C1 segment of cervical spinal cord (tissue), 14 donors: ENCODE results near the gene VSTM1.
"Not testable (repeated sequence)": the region's sequence is repeated elsewhere in the genome, so short reads cannot be mapped to it uniquely, and the experiment has no call there.

ENCODE experiments used
- DNase-seq, 14 donors: peaks; one replicate each; lab custom pipeline; 2025; lab: John Stamatoyannopoulos, UW

The VSTM1 gene

GRCh38 chr19:54063350-54064116, at the start of gene VSTM1:
Gene VSTM1, minus strand, starts transcription at chr19:54063897. Its CDS starts 120 bp downstream, at chr19:54063777.
- no peak for DNase-seq

DNA sequence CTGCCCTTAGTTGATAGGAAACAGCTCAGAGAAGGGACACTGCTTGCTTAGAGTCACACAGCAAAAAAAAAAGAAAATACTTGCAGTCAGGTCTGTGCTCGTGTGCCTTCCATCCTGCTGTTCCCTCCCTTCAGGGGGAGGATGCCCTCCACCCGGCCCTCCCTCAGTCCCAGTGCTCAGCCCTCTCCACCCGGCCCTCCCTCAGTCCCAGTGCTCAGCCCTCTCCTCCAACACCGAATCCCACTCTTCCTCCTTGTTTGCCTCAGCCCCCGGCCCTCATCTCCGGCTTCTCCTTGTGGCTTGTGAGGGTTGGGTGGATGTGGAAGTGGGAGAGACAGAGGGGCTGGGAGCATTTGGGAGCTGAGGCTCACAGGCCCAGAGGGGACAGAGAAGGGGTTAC, 46.0 kb upstream of the VSTM1 start:
- DNase-seq = no peak

- DNase-seq = no peak
These were observed 44.8 kb upstream of the VSTM1 start for GRCh38 chr19:54108496-54108895.

DNA sequence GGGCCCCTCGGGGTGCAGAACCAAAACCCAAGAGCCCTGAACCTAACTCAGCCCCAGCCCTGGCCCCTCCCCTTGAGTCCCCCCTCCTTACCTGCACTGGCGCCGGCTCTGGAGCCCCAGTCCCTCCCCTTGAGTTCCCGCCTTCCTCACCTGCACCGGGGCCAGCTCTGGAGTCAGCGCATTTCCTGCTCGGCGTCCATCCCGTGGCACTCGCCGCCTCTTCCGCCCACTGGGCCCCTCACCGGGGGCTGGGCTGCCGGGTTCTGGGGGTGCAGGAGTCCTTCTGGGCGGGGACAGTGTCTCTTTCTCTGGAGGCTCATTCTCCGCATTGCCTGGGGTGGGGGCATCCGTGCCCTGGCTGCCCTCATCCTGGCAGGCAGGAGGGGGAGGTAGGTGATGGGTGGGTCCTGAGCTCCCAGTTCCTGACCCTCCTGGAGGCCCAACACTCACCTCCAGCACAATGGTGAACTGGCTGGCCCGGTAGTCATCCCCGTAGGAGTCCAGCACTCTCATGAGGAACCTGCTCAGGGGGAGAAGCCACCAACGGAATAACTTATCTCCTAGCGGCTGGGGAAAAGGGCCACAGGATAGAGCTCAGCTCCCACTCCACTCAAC, 44.3 kb upstream of the VSTM1 start:
- no peak for DNase-seq

DNA sequence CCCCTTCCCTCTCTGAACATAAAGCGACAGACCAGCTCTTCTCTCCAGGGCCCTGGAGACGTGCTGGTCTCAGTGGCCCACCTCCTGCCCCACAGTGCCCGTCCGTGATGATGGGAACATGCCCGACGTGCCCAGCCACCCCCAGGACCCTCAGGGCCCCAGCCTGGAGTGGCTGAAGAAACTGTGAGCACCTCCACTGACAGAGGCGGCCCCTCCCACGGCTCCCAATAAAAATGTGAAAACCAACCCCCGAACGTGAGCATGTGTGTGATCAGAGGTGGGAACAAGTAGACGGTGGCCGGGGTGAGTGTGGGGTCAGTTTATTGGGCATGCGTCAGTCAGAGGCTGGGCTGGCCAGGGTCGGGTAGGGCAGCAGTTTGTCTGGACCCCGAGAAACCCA, 43.0 kb upstream of the VSTM1 start:
- no peak for DNase-seq

GRCh38 chr19:54105796-54106195, 42.1 kb upstream of the VSTM1 start:
- DNase-seq = no peak

GRCh38 chr19:54104998-54105715, 41.5 kb upstream of the VSTM1 start:
- DNase-seq = no peak

DNA sequence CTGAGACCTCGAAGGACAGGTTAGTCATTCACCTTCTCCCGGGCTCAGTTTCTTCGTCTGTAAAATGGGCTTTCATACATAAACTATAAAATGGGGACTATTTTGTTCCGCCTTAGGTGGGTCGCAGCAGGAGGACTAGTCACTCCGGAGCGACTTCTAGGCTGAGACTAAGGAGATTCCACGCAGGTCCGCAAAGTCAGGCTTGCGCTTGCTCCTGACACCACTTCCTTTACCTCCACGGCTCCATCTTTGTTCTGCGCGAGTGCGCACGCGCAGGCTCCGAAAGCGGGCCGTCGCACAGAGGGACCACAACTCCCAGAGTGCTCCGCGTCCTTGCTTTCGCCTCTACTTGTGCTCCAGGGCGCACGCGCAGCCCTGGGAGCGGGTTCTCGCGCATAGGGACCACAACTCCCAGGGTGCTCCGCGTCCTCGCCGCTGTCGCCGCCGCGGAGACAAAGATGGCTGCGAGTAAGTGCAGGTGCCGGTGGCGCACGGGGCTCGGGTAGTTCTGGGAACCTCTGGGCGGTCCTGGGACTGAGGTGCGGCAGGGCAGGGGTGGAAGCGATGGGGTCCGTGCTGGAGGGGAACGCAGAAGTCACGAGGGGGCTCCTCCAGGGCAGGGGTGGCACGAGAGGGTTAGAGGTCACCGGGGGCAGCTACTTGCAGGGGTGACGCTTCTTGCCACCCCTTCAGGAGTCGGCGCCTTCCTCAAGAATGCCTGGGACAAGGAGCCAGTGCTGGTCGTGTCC, 38.9 kb upstream of the VSTM1 start, which contains the start of gene NDUFA3:
NDUFA3 (plus strand) TSS at position 435 of the 749 bp plus-strand sequence; CDS start at position 459, 24 bp downstream.
- peak; percentile 75 to 98 (median 96) for DNase-seq

GRCh38 chr19:54100561-54100960, 36.9 kb upstream of the VSTM1 start, which contains the start of gene OSCAR:
Gene OSCAR, minus strand, starts transcription at chr19:54100803. Its CDS starts 11 bp downstream, at chr19:54100792.
- DNase-seq = peak in 5 of 14 donors; percentile 5 to 37 (median 11)

- DNase-seq = not testable (repeated sequence)
These were observed 36.2 kb upstream of the VSTM1 start for GRCh38 chr19:54099903-54100255.

- DNase-seq = no peak
These were observed 35.6 kb upstream of the VSTM1 start for GRCh38 chr19:54099190-54099902.

- DNase-seq = no peak
These were observed 33.0 kb upstream of the VSTM1 start for GRCh38 chr19:54096617-54097106.

DNA sequence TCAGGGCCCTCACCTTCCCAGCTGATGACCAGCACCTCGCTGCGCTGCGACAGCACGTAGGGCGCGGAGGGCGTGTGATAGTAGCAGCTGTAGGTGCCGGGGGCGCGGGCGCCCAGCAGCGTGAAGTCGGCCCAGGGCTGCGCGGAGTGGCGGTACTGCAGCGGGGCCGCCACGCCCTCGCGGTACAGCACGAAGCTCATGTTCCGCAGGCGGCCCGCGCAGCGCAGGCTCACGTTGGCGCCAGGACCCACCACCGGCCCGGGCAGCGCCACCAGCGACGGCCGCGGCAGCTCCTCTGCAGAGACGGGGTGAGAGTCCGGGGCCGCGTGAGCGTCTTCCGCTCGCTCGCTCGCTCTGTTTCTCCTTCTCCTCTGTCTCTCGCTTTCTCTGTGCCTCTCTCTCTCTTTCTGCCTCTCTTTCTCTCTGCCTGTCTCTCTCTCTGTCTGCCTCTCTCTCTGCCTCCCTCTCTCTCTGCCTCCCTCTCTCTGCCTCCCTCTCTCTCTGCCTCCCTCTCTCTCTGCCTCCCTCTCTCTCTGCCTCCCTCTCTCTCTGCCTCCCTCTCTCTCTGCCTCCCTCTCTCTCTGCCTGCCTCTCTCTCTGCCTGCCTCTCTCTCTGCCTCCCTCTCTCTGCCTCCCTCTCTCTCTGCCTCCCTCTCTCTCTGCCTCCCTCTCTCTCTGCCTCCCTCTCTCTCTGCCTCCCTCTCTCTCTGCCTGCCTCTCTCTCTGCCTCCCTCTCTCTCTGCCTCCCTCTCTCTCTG, 32.3 kb upstream of the VSTM1 start:
- DNase-seq = not testable (repeated sequence)

DNA sequence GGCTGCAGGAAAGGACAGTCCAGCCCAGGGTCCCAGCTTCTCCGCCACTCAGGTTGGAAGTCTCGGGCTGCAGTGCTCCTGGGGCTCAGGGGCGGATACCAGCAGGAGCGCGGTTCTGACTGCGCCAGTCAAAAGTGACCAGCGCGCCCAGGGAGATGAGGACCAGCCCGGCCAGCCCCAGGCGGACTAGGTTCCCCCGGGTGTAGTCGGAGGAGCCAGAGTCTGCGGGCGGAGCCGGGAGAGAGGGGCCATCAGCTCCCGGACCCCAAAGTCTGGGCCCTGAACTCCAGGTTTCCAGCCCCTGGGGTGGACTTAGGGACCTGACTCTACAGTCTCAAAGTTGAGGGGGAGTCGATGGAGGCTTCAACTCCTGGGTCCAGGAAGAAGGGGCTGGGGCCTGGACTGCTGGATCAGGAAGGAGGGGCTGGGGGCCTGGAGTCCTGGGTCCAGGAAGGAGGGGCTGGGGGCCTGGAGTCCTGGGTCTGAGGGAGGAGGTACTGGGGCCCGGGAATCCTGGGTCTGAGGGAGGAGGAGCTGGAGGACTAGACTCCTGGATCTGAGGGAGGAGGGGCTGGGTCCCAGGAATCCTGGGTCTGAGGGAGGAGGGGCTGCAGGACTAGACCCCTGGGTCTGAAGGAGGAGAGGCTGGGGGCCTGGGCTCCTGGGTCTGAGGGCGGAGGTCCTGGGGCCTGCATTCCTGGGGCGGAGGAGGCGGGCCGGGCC, 31.6 kb upstream of the VSTM1 start:
- no peak for DNase-seq

DNA sequence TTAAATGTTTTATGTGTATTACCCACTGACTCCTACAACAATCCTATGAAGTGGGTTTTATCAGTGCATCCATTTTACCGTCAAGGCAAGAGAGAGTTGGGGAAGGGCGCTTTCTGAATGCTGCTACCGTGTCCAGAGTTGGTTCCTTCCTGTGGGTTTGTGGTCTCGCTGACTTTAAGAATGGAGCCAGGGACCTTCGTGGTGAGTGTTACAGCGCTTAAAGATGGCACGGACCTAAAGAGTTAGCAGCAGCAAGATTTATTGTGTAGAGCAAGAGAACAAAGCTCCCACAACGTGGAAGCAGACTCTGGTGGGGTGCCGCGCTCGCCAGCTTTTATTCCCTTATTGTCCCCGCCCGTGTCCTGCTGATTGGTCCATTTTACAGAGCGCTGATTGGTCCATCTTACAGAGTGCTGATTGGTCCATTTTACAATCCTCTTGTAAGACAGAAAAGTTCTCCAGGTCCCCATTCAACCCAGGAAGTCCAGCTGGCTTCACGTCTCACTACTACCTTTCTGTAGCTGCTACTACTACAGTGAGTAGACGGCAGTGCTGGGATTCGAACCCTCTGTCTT, 30.8 kb upstream of the VSTM1 start:
- DNase-seq = no peak

GRCh38 chr19:54084410-54084809, 20.7 kb upstream of the VSTM1 start:
- no peak for DNase-seq

DNA sequence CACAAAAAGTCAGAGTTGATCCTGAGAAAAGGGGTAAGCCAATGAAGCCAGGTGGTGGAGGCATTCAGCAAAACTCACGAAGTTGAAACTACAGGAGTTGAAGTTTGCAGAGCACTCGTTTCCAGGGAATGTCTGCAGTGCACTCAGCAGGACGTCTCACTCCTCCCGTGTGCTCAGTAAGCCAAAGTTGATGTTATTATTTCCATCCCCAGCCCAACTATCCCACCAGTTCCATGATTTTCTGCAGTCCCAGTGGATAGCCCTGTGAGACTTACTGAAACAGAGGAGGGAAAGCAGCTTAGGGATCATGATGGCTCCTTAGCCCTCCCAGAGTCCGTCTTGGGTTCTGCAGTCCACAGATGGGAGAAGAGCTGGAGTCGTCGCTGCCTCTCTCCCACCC, 17.3 kb upstream of the VSTM1 start, which contains the start of gene TARM1:
TARM1 (minus strand) TSS at position 334 of the 400 bp plus-strand sequence; CDS start at position 309, 25 bp downstream.
- DNase-seq = no peak

- no peak for DNase-seq
These were observed 13.6 kb upstream of the VSTM1 start for GRCh38 chr19:54077334-54077733.

GRCh38 chr19:54074851-54075250, 11.2 kb upstream of the VSTM1 start:
- DNase-seq = no peak
